Activated CD4-positive, CD25-positive, alpha-beta regulatory T cell treated with anti-CD3 and anti-CD28 coated beads, Interleukin-2, amount 50 U/mL, for 72 hours (primary cell): ENCODE data around the gene ID1.
"Not testable (repeated sequence)": the region's sequence is repeated elsewhere in the genome, so short reads cannot be mapped to it uniquely, and the experiment has no call there.

Experiments used
- DNase-seq: peaks from one replicate; pipeline ENCODE4 v3.0.0; 2021

Gene ID1

GRCh38 chr20:31638816-31639215 is 33.7 kb downstream of the ID1 start:
- DNase-seq, result no peak

- DNase-seq, result no peak
These were observed 35.2 kb downstream of the ID1 start for GRCh38 chr20:31640259-31640658.

- DNase-seq, result no peak
These were observed 36.3 kb downstream of the ID1 start for GRCh38 chr20:31641391-31641790.

GRCh38 chr20:31642837-31643236 is 37.7 kb downstream of the ID1 start:
- DNase-seq, result no peak

GRCh38 chr20:31643522-31643921 is 38.4 kb downstream of the ID1 start:
- DNase-seq, result no peak

GRCh38 chr20:31644701-31645100 is 39.6 kb downstream of the ID1 start:
- no peak for DNase-seq

- DNase-seq, result not testable (repeated sequence)
These were observed 43.0 kb downstream of the ID1 start for GRCh38 chr20:31648104-31648503.

DNA sequence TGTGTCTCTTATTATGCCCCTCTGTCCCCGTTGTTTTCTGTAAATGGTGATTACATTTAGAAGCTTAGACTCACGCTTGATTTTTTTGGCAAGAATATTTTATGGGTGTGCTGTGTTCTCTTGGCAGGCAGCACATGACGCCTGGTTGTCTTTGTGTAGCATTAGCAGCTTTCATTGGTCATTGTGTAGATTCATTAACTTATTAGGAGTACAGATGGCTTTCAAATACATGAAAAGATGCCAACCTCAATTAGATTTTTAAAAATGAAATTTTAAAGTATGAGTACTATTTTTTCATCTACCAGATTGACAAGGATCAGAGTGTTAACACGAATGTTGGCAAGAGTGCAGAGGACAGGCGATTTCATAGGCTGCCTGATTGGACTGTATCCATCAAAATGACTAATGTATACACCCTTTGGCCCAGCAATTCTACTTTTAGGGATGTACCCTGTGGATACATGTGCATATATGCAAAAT is 47.9 kb downstream of the ID1 start:
- no peak for DNase-seq

DNA sequence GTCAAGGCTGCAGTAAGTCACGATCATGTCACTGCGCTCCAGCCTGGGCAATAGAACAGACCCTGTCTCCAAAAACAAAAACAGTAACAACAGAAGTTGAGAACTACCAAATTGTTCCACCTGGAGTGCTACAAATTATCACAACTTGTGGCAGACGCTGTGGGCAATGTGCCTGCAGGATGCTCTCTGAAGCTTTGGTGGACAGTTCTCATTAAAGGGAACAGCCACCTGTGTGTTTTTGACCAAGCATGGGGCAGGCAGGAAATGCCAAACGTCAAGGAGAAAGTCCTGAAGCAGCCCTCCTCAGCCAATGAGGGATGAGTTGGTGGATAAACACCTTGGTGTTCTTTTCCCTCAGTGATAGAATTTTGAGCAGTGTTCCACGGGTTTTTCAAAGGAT is 48.5 kb downstream of the ID1 start:
- no peak for DNase-seq

DNA sequence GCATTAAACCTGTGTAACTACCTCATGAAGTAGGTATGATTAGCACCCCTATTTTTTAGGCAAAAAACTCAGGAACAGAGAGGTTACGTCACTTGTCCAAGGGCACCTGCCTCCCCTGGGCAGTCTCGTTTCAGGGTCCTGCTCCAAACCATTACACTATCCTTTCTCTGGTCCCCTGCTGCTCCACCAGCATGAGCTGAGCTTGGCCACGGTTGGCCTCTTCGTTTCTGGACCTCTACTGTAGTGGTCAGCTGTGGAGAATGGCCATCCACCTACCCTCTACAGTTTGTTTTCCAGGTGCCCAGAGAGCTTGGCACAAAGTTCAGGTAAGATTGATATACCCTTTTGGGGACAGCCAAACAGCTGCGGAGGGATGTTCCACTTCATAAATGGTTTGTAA is 49.4 kb downstream of the ID1 start:
- DNase-seq, result no peak
